ENCODE data around the gene RAD51B. TPM values are rescaled to one million over a fixed set of nuclear protein-coding genes. Genes with fewer than 3 reads are reported as not detected.

RAD51B gene
- total and polyA plus RNA-seq, 3 donors from 2014 or later: 5.5 to 22.5 (median 19.1) TPM

DNA sequence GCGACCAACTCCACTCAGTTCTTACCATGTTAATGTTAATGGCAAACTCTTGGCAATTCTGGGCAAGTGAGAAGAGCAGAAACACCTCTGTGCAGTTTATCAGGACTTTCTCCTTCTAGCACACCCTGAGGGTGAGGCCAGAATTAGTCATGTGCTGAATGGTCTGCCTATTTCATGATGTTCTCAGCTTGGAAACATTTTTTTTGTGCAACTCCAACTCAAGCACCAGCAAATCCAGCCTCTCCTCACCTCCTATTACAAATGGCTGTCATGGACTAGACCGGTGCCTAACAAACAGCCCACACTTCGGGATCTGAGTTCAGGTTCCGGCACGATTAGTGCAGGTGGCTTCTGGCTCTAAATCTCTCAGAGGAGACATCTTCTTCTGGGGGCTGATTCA, 727.3 kb downstream of the RAD51B start:
- peaks cover 58% of the 10 kb centered on the region for H3K4me1 ChIP-seq
- intact Hi-C loops (cut with DNase I; ENCODE audit: low total_unique reads): loop anchor here (5.0 to 10.0 kb wide), 2 partner anchors 248 to 605 kb away; partner anchors contain the start of gene ZFP36L1

GRCh38 chr14:68547305-68548193, 728.0 kb downstream of the RAD51B start:
- Histone ChIP-seq H3K36me3 (ENCODE audit: low read depth, missing control alignments) (no peaks in the 10 kb centered on the region), H3K27ac (peak overlapping the region; percentile 92 to 96), H3K9me3 (no peaks in the 10 kb centered on the region), H3K27me3 (no peaks in the 10 kb centered on the region), H3K4me1 (peaks cover 61% of the 10 kb centered on the region), H3K4me3 (no peak overlapping the region)
- TF ChIP-seq POLR2A (IDR thresholded peaks at IDR 0.05) (no peak), CTCF (IDR thresholded peaks at IDR 0.05) (no peak)
- WGBS, 2 donors: 55 to 66% methylated on average over 12 of the region's 12 CpGs
- peak; percentile 67 for DNase-seq
- intact Hi-C loops (cut with DNase I; ENCODE audit: low total_unique reads): loop anchor here (5.0 to 10.0 kb wide), 2 partner anchors 247 to 605 kb away; partner anchors contain the start of gene ZFP36L1

More for the DNA sequence above, 727.3 kb downstream of the RAD51B start:
- H3K27ac ChIP-seq: peak overlapping the region; percentile 92 to 96
- no peak overlapping the region for H3K4me3 ChIP-seq
- no peaks in the 10 kb centered on the region for H3K36me3 ChIP-seq (ENCODE audit: low read depth, missing control alignments)
- DNase-seq: no peak
- no peaks in the 10 kb centered on the region for H3K9me3 ChIP-seq
- no peak for TF ChIP-seq POLR2A (IDR thresholded peaks at IDR 0.05)
- no peak for TF ChIP-seq CTCF (IDR thresholded peaks at IDR 0.05)
- 86 to 99% methylated on average over 5 of the region's 5 CpGs for WGBS, 2 donors
- H3K27me3 ChIP-seq: no peaks in the 10 kb centered on the region

- Histone ChIP-seq H3K9me3 (no peaks in the 10 kb centered on the region), H3K36me3 (ENCODE audit: low read depth, missing control alignments) (no peaks in the 10 kb centered on the region), H3K27me3 (no peaks in the 10 kb centered on the region), H3K4me1 (peaks cover 69% of the 10 kb centered on the region), H3K4me3 (no peak overlapping the region), H3K27ac (peak overlapping the region; percentile 92 to 96)
- intact Hi-C loops (cut with DNase I; ENCODE audit: low total_unique reads): loop anchor here (5.0 to 10.0 kb wide), 2 partner anchors 246 to 606 kb away; partner anchors contain the start of gene ZFP36L1
- peak; percentile 96 for DNase-seq
- WGBS, 2 donors: 37 to 61% methylated on average over 14 of the region's 14 CpGs
- no peak for TF ChIP-seq CTCF (IDR thresholded peaks at IDR 0.05)
Measured at GRCh38 chr14:68548194-68549076, 728.9 kb downstream of the RAD51B start.

- intact Hi-C loops (cut with DNase I; ENCODE audit: low total_unique reads): no loop called here
- H3K27ac ChIP-seq: peak overlapping the region; percentile 83 to 90
- H3K36me3 ChIP-seq (ENCODE audit: low read depth, missing control alignments): no peaks in the 10 kb centered on the region
- DNase-seq: no peak
- TF ChIP-seq CTCF (IDR thresholded peaks at IDR 0.05) (no peak), POLR2A (IDR thresholded peaks at IDR 0.05) (no peak)
- no peaks in the 10 kb centered on the region for H3K27me3 ChIP-seq
- H3K9me3 ChIP-seq: no peaks in the 10 kb centered on the region
- WGBS, 2 donors: 49 to 59% methylated on average over 4 of the region's 4 CpGs
- peaks cover 69% of the 10 kb centered on the region for H3K4me1 ChIP-seq
- H3K4me3 ChIP-seq: no peak overlapping the region
Measured at GRCh38 chr14:68550338-68550715, 730.7 kb downstream of the RAD51B start.
